NCI-H748 (cell line): ENCODE data around the gene GNB1L.
"Not testable (repeated sequence)": the region's sequence is repeated elsewhere in the genome, so short reads cannot be mapped to it uniquely, and the experiment has no call there.

Source experiments
- DNase-seq: peaks from one replicate; lab custom pipeline; 2025; ENCODE audit not compliant: unreplicated experiment; lab: John Stamatoyannopoulos, UW

Gene GNB1L

GRCh38 chr22:19798003-19798665 is 56.5 kb downstream of the GNB1L start:
- DNase-seq, result no peak

GRCh38 chr22:19797086-19798002 is 57.3 kb downstream of the GNB1L start:
- no peak for DNase-seq

- DNase-seq, result no peak
Observed at GRCh38 chr22:19796160-19796559, 58.5 kb downstream of the GNB1L start.

- DNase-seq, result no peak
Observed at GRCh38 chr22:19795617-19796008, 59.1 kb downstream of the GNB1L start.

DNA sequence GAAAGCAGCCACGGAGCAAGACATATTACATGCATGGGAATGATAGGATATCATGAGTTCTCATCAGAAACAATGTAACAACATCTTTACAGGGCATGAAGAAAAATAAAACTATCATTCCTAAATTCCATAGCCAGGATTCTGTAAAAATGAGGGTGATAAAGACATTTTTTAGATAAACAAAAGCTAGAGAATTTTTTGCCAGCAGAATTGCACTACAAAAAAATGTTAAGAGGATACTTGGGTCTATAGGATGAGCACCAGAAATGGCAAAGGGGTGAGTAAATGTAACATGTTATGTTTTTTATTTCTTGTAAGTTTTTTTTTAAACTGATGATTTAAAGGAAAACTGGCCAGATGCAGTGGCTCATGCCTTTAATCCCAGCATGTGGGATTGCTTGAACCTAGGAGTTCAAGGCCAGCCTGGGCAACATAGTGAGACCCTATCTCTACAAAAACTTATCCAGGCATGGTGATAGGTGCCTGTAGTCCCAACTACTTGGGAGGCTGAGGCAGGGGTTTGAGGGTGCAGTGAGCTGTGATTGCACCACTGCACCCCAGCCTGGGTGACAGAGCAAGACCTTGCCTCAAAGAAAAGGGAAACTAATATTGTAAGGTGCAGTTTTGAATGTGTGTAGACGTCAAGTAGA is 60.9 kb downstream of the GNB1L start:
- no peak for DNase-seq

GRCh38 chr22:19793161-19793560 is 61.5 kb downstream of the GNB1L start:
- no peak for DNase-seq

GRCh38 chr22:19792383-19792896 is 62.2 kb downstream of the GNB1L start:
- not testable (repeated sequence) for DNase-seq

- no peak for DNase-seq
Observed at GRCh38 chr22:19791894-19792293, 62.8 kb downstream of the GNB1L start.

- DNase-seq, result no peak
Observed at GRCh38 chr22:19791243-19791642, 63.4 kb downstream of the GNB1L start.

DNA sequence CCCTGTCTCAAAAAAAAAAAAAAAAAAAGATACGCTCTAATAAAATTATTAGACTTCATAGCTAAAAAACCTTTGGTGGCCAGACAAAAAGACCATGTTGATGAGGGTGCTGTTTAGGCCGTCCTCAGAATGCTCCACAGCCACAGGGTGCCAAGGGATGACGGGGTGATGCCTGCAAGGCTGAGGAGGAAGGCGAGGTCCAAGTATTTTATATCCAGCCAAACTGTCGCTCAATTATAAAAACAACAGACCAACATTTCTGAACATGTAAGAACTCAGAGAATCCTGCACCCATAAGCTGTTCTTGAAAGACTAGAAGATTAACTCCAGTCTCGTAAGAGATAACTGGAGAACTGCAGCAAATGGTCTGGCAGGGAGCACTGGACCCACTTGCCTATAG is 64.8 kb downstream of the GNB1L start:
- no peak for DNase-seq

GRCh38 chr22:19789406-19789805 is 65.3 kb downstream of the GNB1L start:
- DNase-seq, result no peak

DNA sequence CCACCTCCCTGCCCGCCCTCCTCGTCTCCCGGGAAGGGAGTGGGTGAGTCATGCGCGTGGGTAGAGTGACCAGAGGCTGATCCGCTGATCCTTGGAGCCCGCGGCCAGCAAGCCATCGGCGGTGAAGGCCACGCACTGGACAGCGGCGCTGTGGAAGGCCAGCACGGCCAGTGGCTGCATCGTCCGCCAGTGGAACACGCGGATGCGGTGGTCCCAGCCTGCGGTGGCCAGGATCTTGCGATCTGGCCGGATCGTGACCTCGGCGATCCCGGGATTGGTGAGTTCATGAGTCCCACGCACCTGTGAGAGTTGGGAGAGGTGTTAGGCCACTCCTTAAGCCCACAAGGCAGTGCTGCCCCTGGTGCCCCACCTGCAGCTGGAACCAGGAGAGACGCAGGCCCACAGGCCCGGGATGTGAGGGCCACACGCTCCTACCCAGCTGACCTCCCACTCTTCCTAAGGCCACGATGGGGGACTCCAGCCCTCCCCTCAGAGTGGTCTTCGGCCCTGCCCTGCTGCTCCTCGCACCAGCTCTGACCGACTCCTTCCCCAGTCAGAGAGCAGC is 65.9 kb downstream of the GNB1L start:
- no peak for DNase-seq

GRCh38 chr22:19787849-19788141 is 66.9 kb downstream of the GNB1L start:
- DNase-seq, result no peak

- DNase-seq, result no peak
Observed at GRCh38 chr22:19786959-19787848, 67.5 kb downstream of the GNB1L start.

- no peak for DNase-seq
Observed at GRCh38 chr22:19786264-19786585, 68.4 kb downstream of the GNB1L start.

- no peak for DNase-seq
Observed at GRCh38 chr22:19785461-19786263, 69.0 kb downstream of the GNB1L start.

GRCh38 chr22:19784384-19785175 is 70.1 kb downstream of the GNB1L start:
- no peak for DNase-seq

DNA sequence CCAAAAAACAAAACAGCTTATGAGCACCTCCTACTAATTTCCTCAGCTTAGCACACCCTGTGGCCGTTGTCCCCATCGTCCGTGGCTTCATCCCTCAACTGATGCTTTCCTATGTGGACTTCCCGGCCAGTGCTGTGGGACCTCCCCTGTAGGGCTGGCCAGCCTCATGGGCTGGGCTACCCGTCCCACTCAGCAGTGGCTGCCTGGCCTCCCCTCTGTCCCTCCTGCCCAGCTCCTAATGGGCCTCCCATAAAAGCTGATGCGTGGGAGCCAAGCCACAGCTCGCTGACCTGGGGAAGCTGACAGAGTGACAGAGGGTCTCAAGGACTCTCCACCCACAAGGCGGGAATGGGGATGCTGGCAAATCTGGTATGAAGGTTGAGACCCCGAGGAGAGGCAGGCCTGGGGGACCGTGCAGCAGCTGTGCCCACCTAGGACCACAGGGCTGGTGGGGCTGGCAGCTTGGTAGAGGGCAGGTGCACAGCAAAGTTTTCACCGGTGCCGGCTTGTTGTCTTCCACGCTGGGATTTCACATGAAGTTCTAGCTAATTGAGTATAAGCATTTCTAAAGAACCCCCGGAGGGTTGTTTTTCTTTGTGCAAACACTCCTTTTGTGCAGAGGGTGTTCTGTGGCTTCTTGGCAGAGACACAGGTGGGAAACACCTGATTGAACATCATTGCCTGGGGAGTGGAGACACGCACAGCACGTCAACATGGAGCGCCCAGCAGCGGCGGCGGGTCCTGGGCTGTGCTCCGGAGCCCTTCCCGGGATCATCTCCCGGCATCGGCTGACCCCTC is 70.9 kb downstream of the GNB1L start:
- DNase-seq, result no peak
